NCI-H345 (cell line): ENCODE results near the gene LCE1E.

Experiments used
- DNase-seq: peaks from one replicate; lab custom pipeline; 2025; lab: John Stamatoyannopoulos, UW

The LCE1E gene

DNA sequence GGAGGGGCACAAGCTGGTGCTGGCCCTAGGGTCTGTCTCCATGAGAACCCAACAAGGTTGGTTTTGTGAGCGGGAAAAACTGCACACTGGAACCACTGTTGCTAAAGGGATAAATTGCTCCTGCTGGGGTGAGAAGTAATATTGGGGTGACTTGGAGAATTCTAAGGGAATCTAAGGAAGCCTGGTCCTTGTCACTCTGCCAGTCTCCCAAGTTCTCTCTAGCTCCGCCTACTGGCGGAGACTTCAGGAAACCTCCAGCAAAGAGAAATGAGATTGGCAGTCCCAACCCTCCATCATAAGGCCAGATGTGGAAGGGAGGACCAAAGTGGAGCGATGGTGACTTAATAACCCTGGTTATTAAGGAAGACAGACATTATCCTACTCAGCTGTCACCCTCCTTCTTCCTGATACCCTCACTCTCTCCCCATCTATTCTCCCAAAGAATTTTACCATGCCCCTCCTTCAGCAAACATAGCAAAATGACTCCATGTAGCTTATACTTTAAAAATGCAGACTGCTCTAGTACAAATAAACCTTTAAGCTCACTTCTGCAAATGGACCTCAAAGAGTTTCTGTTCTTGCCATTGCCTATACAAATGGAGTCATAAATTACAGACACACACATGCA, 8.4 kb upstream of the LCE1E start:
- DNase-seq: no peak

DNA sequence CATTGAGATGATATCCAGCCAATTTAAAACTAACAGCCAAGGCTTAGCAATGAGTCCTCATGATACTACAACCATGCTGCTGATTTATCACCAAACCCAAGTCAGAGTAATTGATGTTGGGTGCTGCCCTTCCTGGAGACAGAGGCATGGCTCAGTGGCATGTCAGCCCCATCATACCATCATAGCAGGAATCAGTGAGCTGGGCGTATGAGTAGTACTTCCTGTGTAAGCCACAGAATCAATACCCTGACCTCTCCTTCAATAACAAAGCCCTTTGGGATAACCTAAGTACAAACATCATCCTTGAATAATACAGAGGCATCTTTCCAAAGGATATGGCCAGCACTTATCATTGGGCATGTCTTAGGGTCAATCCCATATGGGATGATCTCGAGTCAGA, 3.0 kb upstream of the LCE1E start:
- no peak for DNase-seq

DNA sequence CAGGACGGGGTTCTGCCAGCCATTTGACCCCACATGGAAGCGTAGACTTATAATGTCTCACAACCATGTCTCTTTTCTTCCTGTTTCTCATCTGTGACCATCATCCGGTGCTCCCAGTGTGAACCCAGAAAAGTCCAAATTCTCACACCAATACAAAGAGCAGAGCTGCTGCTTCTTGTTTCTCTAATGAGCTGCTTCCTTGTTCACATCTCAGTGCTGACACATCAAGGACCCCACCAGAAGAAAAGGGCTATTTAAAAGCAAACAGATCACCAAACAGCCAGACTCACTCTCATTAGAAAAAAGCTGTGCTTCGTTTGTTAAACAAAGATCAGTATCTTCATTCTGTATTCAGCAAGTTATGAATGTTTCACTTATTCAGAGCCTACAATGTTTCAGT, 9.6 kb downstream of the LCE1E start:
- no peak for DNase-seq

DNA sequence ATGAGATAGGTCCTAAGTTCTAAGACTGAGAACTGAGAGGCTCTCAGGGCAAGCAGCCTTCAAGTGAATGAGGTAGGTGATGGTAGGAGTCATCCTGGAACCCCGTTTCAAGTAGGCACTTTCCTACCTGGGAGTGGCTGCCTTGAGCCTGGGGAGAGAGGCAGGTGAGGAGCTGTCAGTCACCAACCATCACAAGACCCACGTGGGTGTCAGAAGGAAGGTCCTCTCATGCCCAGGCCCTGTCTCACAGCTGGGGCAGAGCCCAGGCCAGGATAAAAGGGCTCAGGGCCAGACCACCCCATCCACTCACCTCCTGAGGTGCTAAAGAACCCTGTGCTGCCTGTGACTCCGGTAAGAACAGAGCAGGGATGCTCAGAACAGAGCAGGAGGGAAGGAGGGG, 10.4 kb downstream of the LCE1E start, which contains the start of gene LCE1D:
LCE1D (plus strand) TSS at position 301 of the 400 bp plus-strand sequence. CDS start 1,074 bp downstream, outside the sequence.
- no peak for DNase-seq

DNA sequence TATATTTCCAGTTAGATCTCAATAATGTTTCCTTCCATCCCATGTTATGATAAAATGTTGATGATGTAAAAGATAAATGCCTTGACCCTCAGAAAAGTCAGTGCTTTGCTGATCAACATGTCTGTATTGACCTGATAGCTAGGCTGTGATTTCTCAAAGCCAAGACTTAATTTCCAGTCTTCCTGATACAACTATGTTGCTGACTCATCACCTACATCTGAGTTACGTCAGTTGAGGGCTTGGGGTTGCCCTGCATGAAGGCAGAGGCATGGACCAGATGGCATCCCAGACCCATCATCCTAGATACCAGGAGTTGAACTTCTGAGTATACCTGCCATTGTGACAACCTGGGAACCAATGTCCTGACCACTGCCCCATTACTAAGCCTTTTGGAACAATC, 15.3 kb downstream of the LCE1E start:
- no peak for DNase-seq

DNA sequence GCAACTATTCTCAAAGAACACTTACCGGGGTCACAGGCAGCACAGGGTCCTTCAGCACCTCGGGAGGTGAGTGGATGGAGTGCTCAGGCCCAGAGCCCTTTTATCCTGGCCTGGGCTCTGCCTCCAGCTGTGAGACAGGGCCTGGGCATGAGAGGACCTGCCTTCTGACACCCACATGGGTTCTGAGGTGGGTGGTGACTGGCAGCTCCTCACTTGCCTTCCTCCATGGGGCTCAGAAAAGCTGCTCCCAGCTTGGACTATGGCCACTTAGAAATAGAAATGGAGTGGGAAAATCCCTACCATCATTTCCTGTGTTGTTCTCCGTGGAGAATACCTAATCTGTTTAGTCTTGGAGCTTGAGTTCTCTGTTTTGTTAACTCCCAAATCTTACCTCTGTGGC, 20.5 kb downstream of the LCE1E start, which contains the start of gene LCE1C:
LCE1C (minus strand) TSS at position 76 of the 400 bp plus-strand sequence. CDS start 1,173 bp downstream, outside the sequence.
- no peak for DNase-seq

DNA sequence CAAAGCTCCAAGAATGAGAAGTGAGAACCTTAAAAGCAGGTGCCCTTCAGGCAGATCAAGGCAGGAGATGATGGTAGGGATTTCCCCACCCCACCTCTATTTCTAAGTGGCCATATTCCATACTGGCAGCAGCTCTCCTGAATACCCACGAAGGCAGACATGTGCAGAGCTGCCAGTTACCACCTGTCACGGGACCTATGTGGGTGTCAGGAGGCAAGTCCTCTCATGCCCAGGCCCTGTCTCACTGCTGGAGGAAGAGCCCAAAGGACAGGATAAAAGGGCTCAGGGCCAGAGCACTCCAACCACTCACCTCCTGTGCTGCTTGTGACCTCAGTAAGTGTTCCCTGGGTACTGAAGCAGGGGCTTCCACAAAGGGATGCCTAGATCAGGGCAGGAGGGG, 25.0 kb downstream of the LCE1E start:
- DNase-seq: no peak

DNA sequence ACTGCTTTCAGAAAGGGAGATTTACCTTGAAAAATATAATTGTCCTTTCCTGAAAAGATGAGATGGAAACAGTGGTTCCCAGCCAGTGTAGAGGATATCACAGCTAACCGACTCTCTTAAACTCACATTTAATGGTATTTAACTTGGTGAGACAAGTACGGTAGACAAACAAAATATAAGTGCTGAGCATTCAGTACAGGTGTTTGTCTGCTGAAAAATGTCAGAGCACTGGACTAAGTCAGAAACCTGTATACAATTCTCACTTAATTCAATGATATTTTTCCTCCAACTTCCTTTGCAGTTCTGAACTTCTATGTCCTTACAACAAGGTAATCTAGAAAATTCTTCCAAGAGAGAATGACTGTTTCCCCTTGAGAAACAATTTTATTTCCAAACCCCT, 25.6 kb downstream of the LCE1E start, which contains the start of gene LCE1B:
LCE1B (plus strand) TSS at position 301 of the 400 bp plus-strand sequence. CDS start 476 bp downstream, outside the sequence.
- no peak for DNase-seq

DNA sequence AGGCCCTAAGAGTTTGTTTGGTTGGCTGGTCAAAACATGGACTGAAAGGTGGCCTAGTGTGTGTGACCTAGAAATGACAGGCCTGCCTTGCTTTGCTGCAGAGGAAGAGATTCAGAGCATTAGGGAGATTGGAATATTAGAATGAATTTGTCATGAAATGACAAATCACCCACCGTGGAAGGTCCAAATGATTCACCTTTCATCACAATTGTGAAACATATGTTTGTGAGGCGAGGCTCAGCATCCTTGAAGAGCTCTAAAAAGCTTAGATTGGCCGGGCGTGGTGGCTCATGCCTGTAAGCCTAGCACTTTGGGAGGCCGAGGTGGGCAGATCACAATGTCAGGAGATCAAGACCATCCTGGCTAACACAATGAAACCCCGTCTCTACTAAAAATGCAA, 31.3 kb downstream of the LCE1E start:
- no peak for DNase-seq

DNA sequence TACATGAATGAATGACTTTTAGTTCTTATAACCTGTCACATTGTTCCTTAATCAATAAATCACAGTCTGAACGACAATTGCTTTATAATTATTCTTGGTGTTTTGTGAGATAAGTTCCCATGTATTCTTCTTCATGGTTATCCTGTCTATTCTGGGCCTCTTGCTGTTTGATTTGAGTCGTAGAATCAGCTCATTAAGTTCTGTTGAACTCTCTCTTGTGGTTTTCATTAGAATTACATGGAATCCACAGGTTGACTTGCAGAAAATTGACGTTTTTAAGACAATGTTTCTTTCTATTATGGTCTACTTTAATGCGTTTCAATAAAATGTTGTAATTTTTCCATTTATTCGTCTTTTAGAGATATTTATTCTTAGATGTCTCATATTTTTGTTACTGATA, 37.2 kb downstream of the LCE1E start:
- no peak for DNase-seq

DNA sequence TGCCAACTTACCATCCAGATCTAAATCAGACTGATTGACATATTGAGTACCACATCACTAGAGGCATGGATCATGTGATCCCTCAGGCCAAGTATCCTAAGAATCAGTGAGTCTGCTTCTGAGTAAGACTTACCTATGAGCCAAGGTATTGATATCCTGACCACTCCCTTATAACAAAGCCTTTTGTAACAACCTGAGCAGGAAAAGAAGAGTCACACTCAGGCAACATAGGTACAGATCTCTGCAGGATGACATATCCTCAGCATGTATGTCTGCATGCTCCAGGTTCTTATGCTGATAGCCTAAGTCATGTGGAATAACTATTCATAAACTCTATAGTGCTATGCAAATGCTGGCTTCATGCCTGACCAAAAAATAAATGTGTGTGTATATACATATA, 38.9 kb downstream of the LCE1E start:
- no peak for DNase-seq

DNA sequence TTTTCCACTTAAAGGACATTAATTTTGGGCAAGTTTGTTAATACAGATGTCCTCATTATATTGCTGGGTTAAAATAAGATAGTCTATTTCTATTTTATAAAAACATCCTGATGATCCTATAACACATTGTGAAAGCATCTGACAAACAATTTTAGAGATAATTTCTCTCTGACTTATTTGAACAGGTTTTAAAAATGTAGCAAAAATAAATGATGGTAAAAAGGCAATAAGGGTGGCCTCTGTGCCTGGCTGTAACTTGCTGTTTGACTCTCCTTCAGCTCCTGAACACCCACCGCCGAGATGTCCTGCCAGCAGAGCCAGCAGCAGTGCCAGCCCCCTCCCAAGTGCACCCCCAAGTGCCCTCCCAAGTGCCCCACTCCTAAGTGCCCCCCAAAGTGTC, 41.1 kb downstream of the LCE1E start, which contains the start of gene LCE1A:
LCE1A (plus strand) TSS at position 301 of the 400 bp plus-strand sequence; CDS start at position 301, 0 bp downstream.
- DNase-seq: no peak

DNA sequence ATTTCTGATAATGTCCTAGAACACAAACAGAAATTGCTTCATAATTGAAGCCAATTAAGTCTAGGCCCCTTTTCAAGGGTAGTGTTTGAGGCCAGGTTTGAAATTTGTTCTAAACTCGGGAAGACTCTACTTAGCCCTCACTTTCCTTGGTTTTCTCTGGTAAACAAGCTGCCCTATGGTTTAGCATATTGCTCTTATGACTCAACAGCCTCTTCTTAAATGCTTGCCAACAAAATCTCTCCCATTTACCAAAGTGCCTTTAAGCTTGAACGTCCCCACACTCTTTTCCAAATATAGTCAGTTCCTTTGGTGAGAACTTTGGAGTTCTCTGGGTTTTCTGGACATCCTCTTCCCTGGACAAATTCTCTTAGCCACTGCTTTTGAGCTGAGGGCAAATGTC, 50.8 kb downstream of the LCE1E start:
- no peak for DNase-seq
